ENCODE results near the gene GNG7. TPM values are rescaled to one million over a fixed set of nuclear protein-coding genes. Genes with fewer than 3 reads are reported as not detected.
"Not testable (repeated sequence)": the region's sequence is repeated elsewhere in the genome, so short reads cannot be mapped to it uniquely, and the experiment has no call there.

Gene GNG7
- total RNA-seq, 1 experiment from 2014 or later = 3.2 TPM

DNA sequence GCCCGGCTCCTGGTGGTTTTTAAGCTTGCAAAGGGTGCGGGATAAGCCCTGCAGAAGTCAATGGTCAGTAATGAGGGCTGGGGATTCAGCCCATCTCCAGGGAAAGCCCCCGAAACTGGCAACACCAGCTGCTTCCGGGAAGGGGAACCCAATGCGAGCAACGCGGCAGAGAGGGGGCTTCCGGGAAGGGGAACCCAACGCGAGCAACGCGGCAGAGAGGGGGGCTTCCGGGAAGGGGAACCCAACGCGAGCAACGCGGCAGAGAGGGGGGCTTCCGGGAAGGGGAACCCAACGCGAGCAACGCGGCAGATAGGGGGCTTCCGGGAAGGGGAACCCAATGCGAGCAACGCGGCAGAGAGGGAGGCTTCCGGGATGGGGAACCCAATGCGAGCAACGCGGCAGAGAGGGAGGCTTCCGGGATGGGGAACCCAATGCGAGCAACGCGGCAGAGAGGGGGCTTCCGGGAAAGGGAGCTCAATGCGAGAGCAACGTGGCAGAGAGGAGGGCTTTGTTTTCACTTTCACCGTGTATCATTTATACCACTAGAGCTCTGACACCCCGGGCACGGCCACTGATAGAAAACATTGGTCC, 80.0 kb downstream of the GNG7 start:
- in situ Hi-C loops (cut with HindIII; ENCODE audit: low pct_unique_long_range_greater_than_20kb, low sequenced_read_pairs); DNase-seq (ENCODE audit: low read depth, low spot score): not testable (repeated sequence)

DNA sequence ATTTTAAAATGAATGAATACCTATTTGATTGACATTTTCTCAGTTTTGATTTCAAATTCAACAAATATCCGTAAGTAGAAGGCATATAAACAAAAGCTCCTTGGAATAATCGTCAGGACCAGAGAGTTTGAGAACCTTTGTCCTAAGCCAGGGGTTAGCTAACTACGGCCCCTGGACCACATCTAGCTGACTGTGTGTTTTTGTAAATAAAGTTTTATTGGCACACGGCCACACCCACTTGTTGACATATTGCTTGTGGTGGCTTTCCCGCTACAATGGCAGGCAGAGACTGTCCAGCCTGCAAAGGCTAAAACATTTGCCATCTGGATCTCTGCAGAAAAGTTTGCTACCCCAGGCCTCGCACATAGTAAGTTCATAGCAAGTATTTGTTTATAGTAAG, 83.4 kb downstream of the GNG7 start:
- in situ Hi-C loops (cut with HindIII; ENCODE audit: low pct_unique_long_range_greater_than_20kb, low sequenced_read_pairs) = no loop called here
- no peak for DNase-seq (ENCODE audit: low read depth, low spot score)

DNA sequence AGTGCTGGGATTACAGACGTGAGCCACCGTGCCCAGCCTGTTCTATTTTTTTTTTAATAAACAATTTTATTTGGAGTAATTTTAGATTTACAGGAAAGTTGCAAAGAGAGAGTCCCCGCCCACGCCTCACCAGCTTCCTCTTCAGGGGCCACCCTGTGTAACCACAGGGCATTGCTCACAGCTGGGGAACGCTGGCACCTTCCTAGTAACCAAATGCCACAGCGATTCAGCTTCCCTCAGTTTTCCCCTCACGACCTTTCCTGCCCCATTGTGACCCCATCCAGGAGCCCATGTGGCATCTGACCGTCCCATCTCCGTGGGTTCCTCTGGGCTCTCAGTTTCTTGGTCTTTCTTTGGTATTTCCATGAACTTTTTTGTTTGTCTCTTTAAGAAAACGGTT, 83.9 kb downstream of the GNG7 start:
- in situ Hi-C loops (cut with HindIII; ENCODE audit: low pct_unique_long_range_greater_than_20kb, low sequenced_read_pairs) = no loop called here
- no peak for DNase-seq (ENCODE audit: low read depth, low spot score)

DNA sequence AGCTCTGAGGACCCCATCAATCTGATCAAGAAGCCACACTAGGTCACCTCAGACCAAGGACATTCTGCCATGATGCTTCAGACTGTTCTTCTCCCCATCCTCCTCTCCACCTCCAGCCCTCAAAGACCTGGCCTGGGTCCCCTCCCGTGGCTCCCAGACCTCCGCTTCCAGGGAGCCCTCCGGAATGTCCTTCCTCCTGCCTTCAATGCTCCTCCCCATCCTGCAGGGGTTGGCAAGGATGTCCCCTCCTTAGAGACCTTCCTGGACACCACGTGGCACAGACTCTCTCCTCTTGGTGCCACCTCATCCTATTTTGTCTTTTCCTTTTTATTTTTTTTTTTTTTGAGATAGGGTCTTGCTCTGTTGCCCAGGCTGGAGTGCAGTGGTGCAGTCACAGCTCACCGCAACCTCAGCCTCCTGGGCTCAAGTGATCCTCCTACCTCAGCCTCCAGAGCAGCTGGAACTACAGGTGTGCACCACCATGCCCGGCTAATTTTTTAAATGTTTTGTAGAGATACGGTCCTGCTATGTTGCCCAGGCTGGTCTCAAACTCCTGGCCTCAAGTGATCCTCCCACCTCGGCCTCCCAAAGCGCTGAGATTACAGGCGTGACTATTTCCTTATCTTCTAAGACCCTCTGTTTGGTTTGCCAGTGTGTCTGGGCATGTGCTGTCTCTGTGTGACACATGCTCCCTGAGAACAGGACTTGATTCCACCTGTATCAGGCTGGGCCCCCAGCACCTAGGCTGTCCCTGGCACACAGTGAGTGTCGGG, 84.9 kb downstream of the GNG7 start:
- DNase-seq (ENCODE audit: low read depth, low spot score) = no peak
- in situ Hi-C loops (cut with HindIII; ENCODE audit: low pct_unique_long_range_greater_than_20kb, low sequenced_read_pairs) = no loop called here

DNA sequence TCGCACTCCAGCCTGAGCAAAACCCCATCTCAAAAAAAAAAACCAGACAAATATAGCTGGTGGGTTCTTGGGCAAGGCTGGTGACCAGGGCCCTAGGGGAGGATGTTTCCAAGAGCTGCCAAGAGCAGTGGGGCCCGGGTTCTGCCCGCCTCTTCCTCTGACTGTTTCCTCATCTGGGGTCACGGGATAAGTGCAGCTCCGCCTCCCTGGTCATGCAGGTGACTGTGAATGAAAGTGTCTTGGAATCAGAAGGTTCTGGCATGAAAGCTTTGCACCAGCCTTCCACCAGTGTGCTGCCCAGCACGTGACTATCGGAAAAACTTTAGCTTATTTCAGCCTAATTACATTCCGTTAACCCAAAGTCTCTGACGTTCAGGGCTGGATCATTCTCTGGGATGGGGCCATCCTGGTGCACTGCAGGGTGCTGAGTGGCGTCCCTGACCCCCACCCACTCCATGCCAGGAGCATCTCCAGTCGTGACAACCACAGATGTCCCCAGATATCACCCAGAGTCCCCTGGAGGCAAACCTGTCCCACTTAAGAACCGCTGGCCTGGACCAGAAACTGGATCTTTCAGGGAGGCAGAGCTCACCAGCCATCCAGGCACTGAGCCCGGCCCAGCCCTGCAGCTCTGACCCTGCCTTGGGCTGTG, 85.6 kb downstream of the GNG7 start:
- in situ Hi-C loops (cut with HindIII; ENCODE audit: low pct_unique_long_range_greater_than_20kb, low sequenced_read_pairs) = no loop called here
- no peak for DNase-seq (ENCODE audit: low read depth, low spot score)

DNA sequence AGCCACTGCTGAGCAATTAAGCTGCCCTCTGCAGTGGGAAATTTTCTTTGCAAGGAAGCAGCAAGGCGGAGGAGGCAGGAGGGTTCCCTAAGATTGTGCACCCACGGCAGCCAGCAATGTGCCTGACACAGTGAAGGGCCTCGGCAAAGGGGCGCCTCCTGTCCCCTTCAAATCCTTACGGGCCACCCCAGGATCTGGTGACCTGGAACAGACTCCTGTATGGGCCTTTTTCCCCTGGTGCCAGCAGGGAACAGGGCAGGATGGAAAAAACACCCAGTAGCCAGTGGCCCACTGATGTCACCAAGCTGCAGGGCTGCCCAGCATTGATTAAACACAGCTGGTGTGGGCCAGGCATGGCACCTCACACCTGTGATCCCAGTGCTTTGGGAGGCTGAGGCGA, 86.7 kb downstream of the GNG7 start:
- DNase-seq (ENCODE audit: low read depth, low spot score) = no peak
- in situ Hi-C loops (cut with HindIII; ENCODE audit: low pct_unique_long_range_greater_than_20kb, low sequenced_read_pairs) = no loop called here

DNA sequence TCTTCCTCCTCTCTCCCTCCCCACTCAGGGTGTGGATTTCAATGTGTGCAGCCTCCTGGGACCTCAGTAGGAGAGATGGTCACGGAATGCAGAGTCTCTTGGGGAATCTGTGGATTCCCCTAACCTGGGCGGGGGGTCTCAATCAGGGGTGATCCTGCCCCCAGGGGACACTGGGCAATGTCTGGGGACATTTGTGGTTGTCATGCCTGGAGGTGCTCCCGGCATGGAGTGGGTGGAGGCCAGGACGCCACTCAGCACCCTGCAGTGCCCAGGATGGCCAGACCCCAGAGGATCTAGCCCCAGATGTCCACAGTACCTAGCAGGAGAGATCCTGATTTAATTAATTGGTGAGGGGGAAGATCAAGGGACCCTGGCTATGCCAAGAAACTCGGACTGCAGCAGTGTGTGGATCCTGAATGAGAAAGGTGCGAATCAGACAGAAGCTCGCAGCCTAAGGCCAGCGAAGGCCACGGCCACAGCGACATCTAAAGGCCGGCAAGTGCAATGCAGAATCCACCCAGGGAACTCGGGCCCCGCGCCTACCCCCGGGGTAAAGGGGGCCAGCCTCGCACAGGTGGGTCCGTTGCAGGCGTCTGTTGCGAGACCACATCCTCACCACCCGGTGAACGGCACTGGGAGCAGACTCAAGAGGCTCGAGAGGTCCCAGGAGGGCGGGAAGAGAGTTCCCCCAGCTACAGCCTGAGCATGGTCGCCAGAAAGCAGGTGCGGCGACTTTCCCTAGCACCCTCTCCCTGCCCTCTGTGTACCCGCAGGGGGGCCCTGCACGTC, 88.8 kb downstream of the GNG7 start:
- in situ Hi-C loops (cut with HindIII; ENCODE audit: low pct_unique_long_range_greater_than_20kb, low sequenced_read_pairs) = no loop called here
- peak; percentile 47 for DNase-seq (ENCODE audit: low read depth, low spot score)

DNA sequence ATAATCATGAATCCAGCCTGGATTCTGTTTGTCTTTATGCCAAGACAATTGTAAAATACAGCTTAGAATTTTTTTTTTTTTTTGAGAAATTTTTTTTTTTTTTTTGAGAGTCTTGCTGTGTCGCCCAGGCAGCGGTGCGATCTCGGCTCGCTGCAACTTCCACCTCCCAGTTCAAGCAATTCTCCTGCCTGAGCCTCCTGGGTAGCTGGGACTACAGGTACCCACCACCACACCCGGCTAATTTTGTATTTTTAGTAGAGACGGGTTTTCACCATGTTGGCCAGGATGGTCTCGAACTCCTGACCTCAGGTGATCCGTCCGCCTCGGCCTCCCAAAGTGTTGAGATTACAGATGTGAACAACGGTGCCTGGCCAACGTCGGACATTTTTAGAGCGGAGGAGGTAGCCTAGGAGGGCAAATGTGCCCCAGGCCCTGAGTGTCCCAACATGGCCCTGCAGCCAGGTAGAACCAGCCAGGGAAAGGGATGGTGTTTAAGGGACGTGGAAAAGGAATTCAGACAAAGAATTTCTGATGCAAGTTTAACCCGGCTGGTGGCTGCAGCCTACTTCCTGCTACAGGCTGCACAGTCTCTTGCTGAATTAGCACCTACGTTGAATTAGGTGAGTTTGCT, 89.8 kb downstream of the GNG7 start:
- in situ Hi-C loops (cut with HindIII; ENCODE audit: low pct_unique_long_range_greater_than_20kb, low sequenced_read_pairs) = no loop called here
- no peak for DNase-seq (ENCODE audit: low read depth, low spot score)

DNA sequence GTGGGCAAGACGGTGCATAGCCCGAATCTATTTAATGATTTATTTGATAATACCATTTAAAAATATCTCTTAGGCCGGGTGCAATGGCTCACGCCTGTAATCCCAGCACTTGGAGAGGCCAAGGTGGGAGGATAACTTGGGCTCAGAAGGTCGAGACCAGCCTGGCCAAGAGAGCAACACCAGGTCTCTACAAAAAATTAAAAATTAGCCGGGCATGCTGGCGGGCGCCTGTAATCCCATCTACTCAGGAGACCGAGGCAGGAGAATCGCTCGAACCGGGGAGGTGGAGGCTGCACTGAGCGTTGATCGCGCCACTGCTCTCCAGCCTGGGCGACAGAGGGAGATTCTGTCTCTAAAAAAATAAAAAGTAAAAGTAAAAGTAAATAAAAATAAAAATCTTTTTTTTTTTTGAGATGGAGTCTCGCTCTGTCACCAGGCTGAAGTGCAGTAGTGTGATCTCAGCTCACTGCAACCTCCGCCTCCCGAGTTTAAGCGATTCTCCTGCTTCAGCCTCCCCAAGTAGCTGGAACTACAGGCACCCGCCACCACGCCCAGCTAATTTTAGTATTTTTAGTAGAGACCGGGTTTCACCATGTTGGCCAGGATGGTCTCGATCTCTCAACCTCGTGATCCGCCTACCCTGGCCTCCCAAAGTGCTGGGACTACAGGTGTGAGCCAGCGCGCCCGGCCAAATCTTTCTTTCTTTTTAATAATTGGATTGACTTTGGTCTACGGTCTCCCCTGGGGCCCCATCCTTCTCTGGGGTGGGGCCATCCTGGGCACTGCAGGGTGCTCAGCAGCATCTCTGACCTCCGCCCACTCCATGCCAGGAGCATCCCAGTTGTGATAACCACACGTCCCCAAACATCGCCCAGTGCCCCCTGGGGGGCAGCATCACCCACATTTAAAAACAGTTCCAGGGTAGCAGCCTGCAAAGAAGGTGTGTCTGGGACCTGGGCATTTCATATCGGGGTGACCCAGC, 90.7 kb downstream of the GNG7 start:
- in situ Hi-C loops (cut with HindIII; ENCODE audit: low pct_unique_long_range_greater_than_20kb, low sequenced_read_pairs) = no loop called here
- DNase-seq (ENCODE audit: low read depth, low spot score) = no peak

DNA sequence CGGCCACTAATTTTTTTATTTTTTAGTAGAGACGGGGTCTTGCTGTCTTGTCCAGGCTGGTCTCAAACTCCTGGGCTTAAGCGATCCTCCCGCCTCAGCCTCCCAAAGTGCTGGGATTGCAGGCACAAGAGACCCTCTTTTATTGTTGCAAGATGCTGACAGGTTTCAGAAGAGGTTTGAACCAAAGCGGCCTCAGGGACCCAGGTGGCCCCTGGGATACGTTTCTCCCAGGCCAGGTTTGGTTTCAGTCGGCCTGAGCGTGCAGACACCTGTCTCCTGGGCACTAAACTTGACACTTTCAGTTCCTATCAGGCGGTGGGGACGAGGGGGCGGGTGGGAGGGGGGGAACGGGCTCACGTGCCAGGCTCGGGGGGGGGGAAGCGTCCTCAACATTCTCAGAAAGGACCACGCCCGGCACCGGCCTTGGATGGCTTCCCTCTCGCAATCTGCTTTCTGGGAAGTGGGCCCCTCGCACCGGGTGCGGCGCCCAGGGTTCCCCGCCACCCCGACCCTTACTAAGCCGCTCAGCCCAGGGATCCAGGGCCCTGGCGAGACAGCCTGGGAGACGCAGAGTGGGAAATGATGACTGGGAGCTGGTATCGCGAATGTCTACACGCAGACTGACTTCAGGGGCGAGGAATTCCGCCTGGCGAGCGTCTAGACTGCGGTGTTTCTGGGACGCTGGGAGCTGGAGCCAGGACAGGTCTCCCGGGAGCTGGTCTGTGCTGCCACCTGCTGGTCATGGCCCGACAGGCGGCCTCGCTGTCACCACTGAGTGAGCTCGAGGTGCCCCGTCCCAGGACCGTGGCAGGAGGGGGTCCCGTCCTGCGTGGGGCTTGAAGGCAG, 91.6 kb downstream of the GNG7 start:
- in situ Hi-C loops (cut with HindIII; ENCODE audit: low pct_unique_long_range_greater_than_20kb, low sequenced_read_pairs) = no loop called here
- DNase-seq (ENCODE audit: low read depth, low spot score) = peak; percentile 76

DNA sequence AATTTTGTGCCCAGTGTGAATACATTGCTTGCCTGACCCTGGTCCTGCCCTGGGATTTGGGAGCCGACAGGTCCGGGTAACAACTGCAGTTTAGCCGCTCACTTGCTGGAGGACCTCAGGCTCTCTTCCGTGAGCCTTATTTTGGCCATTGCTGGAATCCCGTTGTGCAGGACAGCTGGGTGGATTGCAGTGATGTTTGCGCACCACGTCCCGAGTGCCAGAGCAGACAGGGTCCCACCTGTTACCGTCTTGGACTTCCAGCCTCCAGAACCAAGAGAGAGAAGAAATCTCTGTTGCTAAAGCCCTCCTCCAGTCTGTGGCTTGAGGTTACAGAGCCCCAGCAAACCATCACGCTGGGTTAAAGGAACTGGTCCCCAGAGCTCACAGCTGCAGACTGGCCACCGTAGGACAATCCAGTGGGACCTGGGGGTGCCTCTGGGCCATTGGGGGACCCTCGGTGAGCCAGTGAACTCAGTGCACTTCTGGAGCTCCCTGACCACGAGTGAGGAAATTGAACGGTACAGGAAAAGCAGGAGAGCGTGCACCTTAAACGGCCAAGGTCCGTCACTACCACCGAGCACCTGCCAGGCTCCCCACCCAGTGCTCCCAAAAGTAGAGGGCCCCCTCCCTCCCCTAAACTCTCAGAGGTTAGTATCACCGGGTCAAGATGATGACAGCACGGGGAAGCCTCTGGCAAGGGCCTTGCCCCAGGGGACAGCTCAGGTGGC, 92.9 kb downstream of the GNG7 start:
- in situ Hi-C loops (cut with HindIII; ENCODE audit: low pct_unique_long_range_greater_than_20kb, low sequenced_read_pairs) = no loop called here
- DNase-seq (ENCODE audit: low read depth, low spot score) = no peak

DNA sequence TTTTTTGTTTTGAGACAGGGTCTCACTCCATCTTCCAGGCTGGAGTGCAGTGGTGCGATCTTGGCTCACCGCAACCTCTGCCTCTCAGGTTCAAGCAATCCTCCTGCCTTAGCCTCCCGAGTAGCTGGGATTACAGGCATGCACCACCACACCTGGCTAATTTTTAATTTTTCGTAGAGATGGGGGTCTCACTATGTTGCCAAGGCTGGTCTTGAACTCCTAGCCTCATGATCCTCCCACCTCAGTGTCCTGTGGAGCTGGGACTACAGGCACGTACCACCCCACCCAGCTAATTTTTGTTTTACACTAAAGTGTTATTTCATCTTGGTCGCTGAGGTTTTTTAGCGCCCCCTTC, 93.5 kb downstream of the GNG7 start:
- DNase-seq (ENCODE audit: low read depth, low spot score); in situ Hi-C loops (cut with HindIII; ENCODE audit: low pct_unique_long_range_greater_than_20kb, low sequenced_read_pairs): not testable (repeated sequence)

DNA sequence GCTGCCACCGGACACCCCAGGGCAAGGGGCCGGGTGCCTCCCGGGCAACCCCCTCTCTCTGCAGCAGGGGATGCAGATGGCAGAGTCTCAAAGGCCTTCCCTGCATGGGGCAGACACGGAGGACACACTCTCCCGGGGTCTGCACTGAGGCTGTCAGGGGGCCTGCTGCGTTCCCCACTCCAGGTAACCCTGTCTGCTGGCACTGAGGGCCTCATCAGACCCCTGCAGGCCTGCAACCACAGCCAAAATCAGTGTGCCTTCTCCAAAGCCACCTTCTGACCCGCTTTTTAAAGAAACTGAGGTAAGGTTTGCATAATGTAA, 93.9 kb downstream of the GNG7 start:
- no peak for DNase-seq (ENCODE audit: low read depth, low spot score)
- in situ Hi-C loops (cut with HindIII; ENCODE audit: low pct_unique_long_range_greater_than_20kb, low sequenced_read_pairs) = no loop called here

DNA sequence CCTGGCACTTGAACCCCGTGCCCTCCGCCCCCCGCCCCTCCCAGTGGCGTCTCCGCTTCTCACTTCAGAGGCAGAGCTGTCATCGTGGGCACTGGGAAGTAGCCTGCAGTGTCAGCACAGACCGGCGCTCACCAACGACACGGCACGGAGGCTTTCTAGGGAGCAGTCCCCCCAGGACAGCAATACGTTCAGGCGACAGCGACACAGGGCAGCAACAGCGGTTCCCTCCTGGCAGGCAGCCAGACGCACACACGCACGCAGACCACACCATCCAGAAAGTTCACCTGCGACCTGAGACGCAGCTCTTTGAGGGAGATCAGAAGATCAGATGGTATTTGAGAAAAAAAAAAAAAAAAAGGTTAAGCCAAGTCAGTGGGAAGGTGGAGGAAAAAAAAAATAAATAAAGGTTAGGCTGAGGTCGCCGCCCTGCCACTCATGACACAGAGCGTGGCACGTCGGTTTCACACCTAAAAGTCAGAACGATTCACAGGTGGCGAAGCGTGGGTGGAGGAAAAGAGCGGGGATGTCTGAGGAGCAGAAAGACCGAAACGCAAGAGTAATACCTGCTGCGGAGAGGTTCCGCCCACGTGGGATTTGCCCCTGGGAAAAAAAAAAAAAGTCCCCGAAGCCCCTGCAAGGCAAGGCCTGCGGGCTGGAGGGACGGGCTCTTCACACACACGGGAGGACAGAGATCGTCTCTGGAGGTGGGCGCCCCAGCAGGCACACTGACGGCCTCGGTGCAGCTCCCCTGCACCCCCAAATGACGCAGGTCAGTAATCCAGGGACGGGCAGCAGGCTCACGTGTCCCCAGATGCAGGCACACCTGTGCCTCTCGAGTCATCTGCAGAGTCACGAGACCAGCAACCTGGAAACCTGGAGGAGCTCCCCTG, 94.5 kb downstream of the GNG7 start:
- no peak for DNase-seq (ENCODE audit: low read depth, low spot score)
- in situ Hi-C loops (cut with HindIII; ENCODE audit: low pct_unique_long_range_greater_than_20kb, low sequenced_read_pairs) = no loop called here

DNA sequence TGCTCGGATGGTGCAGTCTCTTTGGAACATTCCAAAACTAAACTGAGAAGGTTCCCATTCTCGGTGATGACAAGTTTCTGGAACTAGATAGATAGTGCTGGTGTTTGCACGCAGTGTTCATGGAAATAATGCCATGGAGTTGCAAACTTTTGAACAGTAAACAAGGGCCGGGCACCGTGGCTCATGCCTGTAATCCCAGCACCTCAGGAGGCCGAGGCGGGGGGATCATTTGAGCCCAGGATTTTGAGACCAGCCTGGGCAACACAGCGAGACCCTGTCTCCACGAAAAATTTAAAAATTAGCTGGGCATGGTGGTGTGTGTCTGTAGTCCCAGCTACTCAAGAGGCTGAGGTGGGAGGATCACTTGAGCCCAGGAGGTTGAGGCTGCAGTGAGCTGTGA, 95.7 kb downstream of the GNG7 start:
- in situ Hi-C loops (cut with HindIII; ENCODE audit: low pct_unique_long_range_greater_than_20kb, low sequenced_read_pairs); DNase-seq (ENCODE audit: low read depth, low spot score): not testable (repeated sequence)

Data from SK-MEL-5 (cell line).